Cerebellar cortex (tissue), 1 donor: ENCODE results near the gene MS4A2.
"Not testable (repeated sequence)": the region's sequence is repeated elsewhere in the genome, so short reads cannot be mapped to it uniquely, and the experiment has no call there.

Experiments used
- DNase-seq: peaks from one replicate; pipeline ENCODE4 v3.0.0-alpha.2; 2015; ENCODE audit warnings: low spot score

MS4A2 gene

GRCh38 chr11:60101368-60101767, 12.9 kb downstream of the MS4A2 start:
- DNase-seq = not testable (repeated sequence)

GRCh38 chr11:60104471-60105115, 16.1 kb downstream of the MS4A2 start:
- not testable (repeated sequence) for DNase-seq

- DNase-seq = not testable (repeated sequence)
These were observed 20.2 kb downstream of the MS4A2 start for GRCh38 chr11:60108631-60109030.

GRCh38 chr11:60111793-60112192, 23.3 kb downstream of the MS4A2 start:
- no peak for DNase-seq

- no peak for DNase-seq
These were observed 28.7 kb downstream of the MS4A2 start for GRCh38 chr11:60116996-60117790.

GRCh38 chr11:60118338-60118737, 29.9 kb downstream of the MS4A2 start:
- no peak for DNase-seq

- DNase-seq = no peak
These were observed 31.2 kb downstream of the MS4A2 start for GRCh38 chr11:60119710-60120109.

GRCh38 chr11:60121264-60121663, 32.8 kb downstream of the MS4A2 start:
- DNase-seq = no peak

- no peak for DNase-seq
These were observed 34.1 kb downstream of the MS4A2 start for GRCh38 chr11:60122414-60123036.

- DNase-seq = no peak
These were observed 36.5 kb downstream of the MS4A2 start for GRCh38 chr11:60124802-60125432.

- no peak for DNase-seq
These were observed 37.6 kb downstream of the MS4A2 start for GRCh38 chr11:60125956-60126585.

GRCh38 chr11:60127311-60127811, 38.9 kb downstream of the MS4A2 start:
- no peak for DNase-seq

GRCh38 chr11:60128376-60128775, 39.9 kb downstream of the MS4A2 start:
- DNase-seq = no peak

GRCh38 chr11:60128866-60129265, 40.4 kb downstream of the MS4A2 start:
- DNase-seq = not testable (repeated sequence)

GRCh38 chr11:60129853-60130252, 41.4 kb downstream of the MS4A2 start:
- DNase-seq = no peak

GRCh38 chr11:60130496-60130895, 42.0 kb downstream of the MS4A2 start:
- peak; percentile 49 for DNase-seq

GRCh38 chr11:60131912-60132311, 43.4 kb downstream of the MS4A2 start:
- no peak for DNase-seq

- no peak for DNase-seq
These were observed 45.5 kb downstream of the MS4A2 start for GRCh38 chr11:60133917-60134316.

- DNase-seq = no peak
These were observed 55.3 kb downstream of the MS4A2 start for GRCh38 chr11:60143768-60144167.

- DNase-seq = no peak
These were observed 57.2 kb downstream of the MS4A2 start for GRCh38 chr11:60145677-60146076.
